SK-N-SH (cell line): Measurements from ENCODE around the gene PRKRIP1.

Source experiments
- POLR2AphosphoS5 ChIP-seq: IDR thresholded peaks from 2 replicates; pipeline ENCODE4 v1.6.1; 2012; ENCODE audit warnings: low read depth, low read length
- SMC3 ChIP-seq: IDR thresholded peaks from 2 replicates; pipeline ENCODE4 v1.6.1; 2012; ENCODE audit warnings: low read depth, low read length, improper control_type of control experiment

DNA sequence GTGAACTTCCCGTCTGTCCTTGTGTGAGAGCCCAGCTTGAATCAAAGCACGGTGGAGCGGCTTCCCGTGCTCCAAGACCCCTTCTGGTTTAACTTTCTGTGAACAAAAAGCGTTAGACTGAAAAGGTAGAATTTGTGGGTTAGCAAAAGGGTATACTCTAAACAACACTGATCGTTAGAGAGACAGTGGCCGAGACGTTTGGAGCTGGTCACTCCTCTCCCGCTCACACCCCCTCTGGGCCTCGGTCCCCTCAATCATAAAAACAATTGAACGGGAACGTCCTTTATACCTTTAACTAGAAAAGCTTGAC, 502 bp downstream of the PRKRIP1 start:
- TF ChIP-seq SMC3 (no peak), POLR2AphosphoS5 (no peak)
